Activated CD8-positive, alpha-beta memory T cell treated with anti-CD3 and anti-CD28 coated beads, Interleukin-2, amount 50 U/mL, for 1 hour (primary cell): Measurements from ENCODE around the gene CELSR3.

Experiments
- DNase-seq: peaks from one replicate; pipeline ENCODE4 v3.0.0-alpha.2; 2020; ENCODE audit errors: extremely low read depth

The CELSR3 gene

DNA sequence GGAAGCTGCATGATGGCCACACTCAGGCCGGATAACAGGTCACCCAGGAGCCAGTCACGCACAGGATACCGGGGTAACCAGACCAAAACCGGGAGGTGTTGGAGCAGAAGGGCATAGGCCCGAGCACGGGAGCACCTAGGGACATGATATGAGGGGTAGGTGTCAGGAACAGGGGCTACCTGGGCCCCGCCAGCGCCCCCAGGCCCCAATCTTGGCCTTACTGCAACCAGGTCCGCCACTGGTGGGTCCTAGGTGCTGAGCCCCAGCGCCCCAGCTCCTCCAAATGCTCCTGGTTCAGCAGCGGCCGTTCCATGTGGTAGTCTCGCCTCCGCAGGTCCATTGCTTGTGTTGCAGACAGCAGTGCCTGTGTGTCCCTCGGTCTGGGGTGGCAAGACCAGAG is 29.4 kb downstream of the CELSR3 start:
- DNase-seq = no peak

DNA sequence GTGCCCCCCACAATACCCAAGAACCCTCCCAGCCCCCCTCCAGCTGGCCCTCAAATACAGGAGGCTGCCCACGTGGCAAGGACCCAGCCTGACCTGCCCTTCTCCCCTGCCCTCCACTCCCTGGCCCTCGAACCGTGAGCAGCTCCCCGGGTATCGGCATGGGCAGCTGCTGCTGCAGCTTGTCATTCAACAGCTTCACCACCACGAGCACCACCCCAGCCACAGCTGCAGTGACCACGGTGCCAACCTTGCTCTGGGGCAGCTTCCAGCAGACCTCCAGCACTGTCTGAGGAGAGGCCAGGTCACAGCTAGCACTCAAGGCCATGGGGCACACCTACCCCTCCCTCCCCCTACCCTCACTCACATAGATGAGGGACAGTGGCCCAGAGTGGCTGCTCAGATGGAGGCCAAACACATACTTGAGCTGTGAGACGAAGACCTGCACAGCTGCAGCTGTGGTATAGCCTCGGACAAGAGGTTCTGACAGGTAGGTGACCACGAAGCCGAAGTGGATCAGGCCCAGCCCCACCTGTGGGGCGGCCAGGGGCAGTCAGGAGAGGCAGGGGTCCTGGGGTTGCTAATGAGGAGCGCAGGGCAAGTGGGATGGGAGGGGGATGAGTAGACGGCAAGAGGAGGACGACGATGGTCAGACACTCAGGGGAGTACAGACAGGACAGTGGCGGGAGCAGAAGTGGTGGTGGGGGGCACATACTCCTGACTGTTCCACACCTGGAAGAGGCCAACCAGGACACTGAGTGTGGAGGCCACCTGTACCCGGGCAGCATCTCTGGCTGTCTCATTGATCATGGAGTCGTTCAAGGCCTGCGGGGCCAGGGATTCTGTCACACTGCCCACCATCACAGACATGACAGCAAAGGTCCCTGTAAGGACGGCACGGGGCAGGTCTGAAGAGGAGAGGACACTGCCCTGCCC is 30.9 kb downstream of the CELSR3 start:
- DNase-seq = no peak

DNA sequence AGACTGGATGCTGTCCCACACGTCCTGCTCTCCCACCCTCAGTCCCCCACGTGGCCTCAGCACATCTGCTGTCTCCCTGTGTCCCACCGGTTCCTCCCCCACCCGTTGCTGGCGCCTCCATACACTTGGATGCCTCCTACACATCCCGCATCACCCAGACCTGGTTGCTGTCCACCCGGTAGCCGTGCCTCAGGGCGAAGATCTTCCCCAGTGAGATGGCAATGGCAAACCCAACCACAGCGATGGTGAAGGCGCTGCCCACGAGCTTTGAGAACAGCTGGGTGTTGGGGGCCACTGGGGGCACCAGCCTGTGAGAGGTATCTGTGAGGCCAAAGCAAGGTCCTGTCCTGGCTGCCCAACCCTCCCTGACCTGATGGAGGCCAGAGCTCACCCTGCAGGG is 31.9 kb downstream of the CELSR3 start:
- no peak for DNase-seq

DNA sequence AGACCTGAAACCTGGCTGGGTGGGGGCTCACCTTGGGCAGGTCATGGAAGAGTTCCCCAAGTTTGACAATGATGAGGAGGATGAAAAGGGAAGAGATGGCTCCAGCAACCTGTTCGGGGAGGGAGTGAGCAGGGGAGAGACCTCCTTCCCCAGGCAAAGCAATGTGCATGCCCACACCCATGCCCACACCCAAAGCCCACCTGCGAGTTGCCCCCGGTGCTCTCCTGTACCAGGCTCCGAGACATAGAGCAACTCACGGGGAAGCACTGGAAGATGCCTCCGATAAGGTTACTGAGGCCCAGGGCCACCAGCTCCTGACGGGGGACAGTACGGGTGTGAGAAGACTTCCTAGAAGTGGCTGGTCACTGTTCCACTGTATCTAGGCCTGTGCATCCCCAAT is 32.3 kb downstream of the CELSR3 start:
- no peak for DNase-seq

DNA sequence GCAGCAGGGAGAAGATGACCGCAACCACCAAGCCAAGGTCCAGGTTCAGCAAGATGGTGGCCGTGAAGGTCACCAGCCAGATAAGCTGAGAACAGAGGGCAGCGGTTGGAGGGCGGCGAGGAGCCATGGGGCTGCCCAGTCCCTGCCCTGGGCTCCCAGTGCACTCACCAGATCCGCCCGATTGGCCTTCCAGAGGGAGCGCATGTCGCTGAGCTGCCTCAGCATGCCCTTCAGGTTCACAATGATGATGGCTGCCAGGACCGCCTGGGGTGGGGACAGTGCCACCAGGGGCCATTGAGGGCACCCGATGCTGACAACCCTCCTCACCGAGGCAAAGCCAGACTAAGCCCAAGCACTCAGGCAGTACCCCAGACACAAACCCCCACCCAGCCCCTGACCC is 32.8 kb downstream of the CELSR3 start:
- DNase-seq = no peak

DNA sequence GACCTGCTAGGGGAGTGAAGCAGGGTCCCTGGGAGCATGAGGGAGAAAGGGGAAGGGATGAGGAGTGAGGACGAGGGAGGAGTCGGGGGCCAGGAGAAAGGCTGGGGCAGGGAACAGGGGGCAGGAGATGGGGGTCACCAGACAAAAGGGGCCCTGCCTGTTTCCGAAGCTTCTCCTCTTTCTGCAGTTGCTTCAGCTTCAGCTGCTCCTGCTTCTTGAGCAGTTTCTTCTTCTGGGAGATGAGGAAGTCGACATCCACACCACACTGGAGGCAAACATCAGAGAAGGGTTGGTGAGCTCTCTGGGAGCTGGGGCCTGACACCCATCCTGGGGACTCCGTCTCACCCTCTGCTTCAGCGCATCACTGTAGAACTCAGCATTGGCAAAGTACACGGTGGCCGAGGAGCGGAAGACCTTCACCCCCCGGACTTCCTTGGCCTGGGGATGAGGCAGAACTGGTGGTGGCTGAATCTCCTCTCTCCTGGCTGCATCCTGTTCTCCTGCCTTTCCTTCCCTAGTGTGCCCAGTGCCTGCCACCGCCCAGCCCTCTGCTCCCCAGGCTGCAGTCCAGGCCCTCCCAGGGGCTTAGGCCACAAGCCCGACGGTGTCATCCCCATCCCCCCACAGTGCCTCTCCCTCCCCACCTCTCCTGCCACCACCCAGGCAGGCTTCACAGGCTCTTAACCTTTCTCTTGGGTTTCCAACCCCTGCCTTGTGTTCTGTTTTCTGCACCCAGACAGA is 34.2 kb downstream of the CELSR3 start:
- no peak for DNase-seq

DNA sequence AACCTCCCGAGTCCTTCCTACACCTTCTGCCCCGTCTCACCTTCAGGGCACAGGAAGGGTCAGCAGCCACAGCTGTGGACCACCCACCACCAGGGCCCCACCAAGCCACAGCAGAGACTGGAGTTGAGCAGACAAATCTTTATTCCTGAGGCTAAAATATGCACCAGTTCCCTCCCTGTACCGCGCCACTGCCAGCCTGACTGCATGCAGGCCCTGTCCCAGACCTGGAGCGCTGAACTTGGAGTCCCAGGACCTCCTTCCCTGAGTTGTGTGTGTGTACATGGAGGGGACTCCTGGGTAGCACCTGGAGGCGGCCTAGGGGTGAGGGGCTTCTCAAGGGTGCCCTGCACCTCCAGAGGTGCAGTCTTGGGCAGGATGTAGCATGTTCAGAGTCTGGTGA is 37.1 kb downstream of the CELSR3 start:
- DNase-seq = no peak

DNA sequence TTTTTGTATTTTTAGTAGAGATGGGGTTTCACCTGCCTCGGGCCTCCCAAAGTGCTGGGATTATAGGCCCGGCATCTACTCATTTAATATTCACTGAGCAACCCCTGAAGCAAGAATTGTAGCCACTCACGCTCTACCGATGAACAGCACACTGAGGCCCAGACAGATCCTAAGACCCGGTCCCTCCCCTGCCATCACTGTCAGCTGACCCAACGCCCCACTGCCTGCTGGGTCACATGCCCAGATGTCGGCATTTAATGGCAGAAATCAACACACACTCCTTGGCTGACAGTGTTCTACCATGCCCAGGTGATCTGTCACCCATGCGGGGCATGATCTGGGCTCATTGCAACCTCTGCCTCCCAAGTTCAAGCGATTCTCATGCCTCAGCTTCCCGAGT is 37.9 kb downstream of the CELSR3 start:
- DNase-seq = no peak

DNA sequence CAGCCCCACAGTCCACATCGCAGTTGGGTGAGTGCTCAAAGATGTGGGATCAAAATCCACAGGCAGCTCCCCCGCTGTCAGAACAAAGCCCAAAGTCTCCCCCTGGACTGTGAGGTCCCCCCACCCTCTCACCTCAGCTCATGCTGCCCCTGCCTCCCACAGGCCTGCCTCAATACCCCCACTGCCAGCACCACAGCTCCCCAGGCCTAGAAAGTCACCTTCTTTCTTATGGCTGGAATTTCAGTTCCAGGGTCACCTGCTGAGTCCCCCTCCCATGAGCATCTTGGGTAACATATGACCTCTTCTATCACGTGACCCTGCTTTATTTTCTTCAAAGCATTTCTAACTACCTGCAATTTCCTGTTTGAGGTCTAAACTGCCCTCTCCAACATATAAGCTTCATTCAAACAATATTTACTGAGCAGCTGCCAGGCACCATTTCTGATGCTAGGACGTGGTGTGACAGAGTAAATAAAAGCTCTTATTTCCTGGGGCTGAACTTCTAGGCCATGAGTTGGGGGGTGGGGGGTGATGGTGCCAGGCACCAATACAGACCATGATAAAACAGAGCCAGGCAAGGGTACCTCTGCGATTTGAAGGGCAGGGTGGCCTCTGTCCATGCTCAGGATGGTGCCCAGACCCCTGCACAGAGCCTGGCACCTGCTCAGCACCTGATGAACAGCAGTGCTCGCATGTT is 38.7 kb downstream of the CELSR3 start:
- no peak for DNase-seq

DNA sequence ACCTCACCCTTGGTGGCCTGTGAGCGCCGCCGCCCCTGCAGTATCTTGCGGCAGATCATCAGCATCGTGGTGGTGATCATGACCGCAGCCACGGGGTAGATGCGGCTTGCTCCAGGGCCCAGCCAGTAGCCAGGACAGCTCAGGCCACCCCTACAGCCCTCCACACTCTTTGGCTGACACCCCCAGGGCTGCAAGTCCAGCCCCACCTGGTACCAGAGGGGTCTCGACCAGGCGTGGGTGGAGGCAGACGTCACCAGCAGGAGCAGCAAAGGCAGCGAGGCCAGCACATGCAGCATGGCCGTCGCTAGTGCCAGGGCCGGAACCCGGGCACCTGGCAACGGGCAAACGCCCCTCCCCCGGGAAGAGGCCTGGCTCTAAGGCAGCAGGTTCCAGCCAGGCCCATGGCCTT is 41.2 kb downstream of the CELSR3 start, which contains the start of gene TMEM89:
Gene TMEM89, minus strand, starts transcription at position 309 of the 409 bp plus-strand sequence. Its CDS starts 13 bp downstream, at position 296.
- DNase-seq = no peak

DNA sequence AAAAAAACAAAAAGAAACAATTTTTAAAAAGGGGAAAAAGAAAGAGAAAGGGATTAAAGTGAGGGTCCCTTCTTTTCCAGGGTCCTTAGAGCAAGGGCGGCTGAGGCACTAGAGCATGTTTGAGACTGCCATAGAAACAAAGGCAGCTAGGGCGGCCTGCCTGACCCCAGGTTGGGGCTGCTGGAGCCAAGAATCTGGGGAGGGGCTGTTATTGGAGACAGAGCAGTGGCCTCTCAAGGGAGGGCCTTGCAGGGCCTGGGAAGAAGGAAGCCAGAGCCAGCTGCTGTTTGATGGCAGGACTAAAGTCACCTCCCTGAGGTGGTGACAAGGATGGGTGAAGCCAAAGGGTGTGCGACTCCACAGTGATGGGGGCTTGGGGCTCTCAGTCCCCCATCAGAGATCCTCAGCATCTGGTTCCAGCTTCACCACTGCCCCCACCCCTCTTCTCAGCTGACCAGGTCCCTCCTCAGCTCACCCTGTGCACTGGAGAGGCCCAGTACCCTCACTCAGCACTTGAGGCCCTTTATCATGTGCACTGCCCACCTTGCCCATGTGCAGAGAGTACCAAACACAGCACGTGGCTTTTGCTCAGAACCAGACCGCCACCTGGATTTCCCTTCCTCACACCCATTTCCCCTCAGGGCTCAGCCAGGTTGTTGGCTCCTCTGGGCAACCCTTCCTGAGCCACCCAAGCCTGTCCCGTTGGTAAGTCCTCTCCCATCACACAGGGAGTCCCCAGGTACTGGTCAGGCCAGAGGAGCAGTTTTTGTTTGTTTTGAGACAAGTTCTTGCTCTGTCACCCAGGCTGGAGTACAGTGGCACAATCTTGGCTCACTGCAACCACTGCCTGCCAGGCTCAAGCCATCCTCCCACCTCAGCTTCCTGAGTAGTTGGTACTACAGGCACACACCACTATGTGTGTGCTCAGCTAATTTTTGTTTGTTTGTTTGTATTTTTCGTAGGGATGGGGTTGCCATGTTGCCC is 42.9 kb downstream of the CELSR3 start:
- no peak for DNase-seq

DNA sequence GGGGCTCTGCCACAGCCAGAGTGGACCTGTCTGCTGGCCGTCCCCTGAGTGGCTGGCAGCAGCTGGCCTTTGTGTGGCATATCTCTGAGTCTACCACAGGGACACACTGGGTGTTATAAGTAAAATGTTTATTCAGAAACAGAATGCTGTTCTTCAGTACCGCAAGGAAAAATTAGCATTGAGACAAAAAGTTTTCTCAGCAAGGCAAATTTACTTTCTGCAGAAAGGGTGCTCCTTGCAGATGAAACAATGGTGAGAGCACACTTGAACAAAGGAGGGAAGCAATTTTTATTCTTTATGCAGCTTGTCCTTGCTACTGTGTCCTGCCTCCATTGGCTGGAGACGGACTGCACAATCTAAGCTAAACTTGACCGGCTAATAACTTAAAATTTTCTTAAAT is 45.1 kb downstream of the CELSR3 start:
- DNase-seq = no peak

DNA sequence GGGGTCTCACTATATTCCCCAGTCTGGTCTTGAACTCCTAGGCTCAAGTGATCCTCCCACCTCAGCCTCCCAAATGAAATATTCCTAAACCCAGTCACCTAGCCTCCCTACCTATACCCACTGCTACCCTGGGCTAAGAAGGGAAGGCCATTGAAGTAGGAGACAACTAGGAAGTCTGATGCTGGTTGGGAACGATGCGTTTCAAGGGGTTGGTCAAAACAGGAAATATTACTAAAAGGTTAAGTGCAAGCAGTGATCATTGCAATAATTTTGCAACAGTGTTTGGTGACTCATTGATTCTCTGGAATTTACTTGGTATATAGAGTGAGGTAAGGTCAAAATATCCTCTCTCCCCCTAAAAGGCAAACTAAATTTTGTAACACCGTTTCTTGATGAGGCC is 48.6 kb downstream of the CELSR3 start:
- DNase-seq = no peak

DNA sequence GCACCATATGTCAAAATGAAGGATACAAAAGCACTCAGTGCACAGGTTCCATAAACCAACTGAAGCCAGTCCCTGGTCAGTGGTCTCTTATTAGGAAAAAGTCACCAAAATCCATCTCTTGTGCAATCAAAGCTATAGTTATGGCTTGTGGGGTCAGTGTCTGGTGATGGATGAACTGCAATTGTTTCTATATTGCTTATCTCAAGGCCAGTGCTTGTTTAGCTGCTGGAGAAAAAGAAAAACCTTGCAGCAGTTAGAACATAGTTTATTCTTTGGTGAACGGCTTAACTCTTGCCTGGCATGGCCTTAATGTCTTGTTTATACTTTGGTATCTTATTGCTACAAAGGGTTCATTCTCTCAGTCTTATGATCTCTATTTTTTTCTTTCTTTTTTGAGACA is 50.4 kb downstream of the CELSR3 start:
- no peak for DNase-seq

DNA sequence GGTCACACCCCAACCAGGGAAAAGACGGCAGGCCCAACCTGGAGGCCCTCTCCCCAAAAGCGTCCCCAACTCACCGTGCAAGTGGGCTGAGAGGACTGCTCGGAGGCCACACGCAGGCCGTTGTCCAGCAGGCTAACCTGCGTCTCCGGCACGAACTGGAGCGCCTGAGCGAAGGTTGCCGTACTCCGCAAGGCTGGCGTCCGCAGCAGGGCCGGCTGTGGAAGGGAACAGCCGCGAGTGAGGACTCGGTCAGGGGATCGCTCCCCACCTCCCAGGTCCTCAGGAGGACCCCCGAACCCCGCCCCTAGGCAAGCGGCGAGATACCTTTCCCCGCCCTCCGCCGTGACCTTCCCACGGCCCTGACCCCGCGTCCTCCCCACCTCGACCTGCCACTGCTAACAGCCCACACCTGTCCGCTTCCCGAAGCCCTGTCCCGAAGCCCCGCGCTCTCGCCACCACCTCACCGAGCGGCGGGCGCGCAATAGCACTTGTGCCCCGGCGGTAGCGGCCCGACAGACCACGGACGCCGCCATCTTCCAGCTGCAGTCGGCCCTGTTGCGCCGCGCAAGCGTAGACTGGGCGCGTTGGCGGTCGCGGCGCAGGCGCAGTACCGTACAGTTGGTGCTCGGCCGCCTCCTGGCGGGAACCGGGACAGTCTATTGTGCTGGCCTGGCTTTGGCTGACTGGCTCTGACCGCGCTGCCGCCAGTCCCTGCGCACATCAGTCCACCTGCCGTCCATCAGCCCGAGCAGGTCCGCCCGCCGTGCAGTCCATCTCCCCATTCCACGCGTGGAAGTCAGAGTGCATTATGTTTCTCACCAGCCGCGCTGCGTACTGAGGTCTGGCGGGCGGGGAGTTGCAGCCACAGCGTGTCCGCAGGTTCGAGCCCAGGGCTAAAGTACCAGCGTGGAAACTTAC is 53.3 kb downstream of the CELSR3 start, which contains the start of gene UQCRC1:
Gene UQCRC1, minus strand, starts transcription at position 559 of the 918 bp plus-strand sequence. Its CDS starts 26 bp downstream, at position 533.
- DNase-seq = peak; percentile 74

DNA sequence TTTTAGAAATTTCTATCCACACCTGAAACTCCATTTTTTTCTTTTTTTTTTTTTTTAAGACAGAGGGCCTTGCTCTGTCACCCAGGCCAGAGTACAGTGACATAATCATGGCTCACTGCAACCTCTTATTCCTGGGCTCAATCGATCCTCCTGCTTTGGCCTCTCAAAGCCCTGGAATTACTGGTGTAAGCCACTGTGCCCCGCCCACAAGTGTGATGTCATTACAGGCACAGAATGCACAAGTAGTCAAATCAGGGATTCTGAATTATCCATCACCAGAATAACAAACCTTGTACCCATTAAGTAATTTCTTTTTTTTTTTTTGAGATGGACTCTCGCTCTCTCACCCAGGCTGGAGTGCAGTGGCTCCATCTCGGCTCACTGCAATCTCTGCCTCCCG is 55.2 kb downstream of the CELSR3 start:
- no peak for DNase-seq

DNA sequence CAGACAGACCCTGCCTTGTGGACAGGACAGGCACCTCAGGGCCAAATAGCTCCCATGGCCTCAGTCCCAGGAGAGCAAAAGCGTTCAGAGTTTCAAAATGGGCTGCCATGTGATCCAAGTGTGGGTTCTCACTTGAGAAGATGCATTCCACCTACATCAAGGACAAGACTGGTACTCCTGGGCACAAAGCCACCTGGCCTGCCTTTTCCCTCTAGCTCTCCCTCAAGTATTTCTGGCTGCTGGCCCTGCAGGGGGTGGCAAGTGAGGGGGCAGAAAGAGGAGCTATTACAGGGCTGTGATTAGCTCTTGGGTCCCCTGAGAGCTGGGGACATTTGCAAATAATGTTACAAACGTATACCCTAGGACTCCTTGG is 61.1 kb downstream of the CELSR3 start:
- DNase-seq = no peak

DNA sequence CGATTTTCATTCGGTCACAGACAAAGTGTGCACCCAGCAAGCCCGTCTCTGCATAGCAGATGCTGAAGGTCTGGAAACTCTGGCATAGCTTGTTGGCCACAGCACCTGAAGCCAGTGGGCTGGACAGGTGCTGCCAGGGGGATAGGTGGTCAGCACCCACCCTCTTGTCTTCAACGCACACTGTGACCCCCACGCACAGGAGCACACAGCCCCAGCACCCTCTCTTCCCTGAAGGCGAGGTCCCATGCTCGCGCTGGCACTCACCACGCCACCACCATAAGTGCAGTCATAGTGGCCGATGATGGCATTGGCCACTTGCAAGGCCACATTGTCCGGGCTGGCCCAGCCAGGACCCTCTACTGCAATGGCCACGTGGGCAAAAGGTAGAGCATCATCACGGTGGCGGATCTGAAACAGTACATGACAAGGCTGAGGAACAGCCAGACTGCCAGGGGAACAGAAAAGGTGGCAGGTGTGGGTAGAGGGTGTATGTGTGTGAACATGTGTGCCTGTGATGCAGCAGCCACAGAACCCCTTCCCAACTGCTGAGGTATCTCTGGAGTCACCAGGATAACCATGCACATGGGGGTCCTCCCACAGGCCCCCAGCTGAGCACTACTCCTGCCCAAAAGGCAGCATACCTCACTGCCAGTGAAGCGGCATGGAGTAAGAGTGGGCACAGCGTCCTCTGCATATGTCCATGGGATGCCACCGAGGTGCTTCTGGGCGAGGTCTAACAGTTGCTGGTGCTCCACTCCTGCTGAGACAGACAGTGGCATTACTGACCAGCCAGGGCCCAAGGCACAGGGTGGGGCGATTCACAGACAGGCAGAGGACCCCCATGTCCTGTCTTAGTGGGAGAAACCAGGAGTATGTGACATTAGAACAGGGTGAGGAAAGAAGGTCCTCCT is 61.7 kb downstream of the CELSR3 start:
- no peak for DNase-seq
